GM19099 (cell line): Measurements from ENCODE around the gene PBXIP1.
A peak's percentile ranks its signal among the peaks of the same experiment; 100 is the strongest.

Source experiments
- POLR2A ChIP-seq: IDR thresholded peaks from 3 replicates; pipeline ENCODE4 v1.6.1; 2011; ENCODE audit warnings: low read depth; ENCODE audit not compliant: insufficient read length; ENCODE audit errors: extremely low read depth

PBXIP1 gene

DNA sequence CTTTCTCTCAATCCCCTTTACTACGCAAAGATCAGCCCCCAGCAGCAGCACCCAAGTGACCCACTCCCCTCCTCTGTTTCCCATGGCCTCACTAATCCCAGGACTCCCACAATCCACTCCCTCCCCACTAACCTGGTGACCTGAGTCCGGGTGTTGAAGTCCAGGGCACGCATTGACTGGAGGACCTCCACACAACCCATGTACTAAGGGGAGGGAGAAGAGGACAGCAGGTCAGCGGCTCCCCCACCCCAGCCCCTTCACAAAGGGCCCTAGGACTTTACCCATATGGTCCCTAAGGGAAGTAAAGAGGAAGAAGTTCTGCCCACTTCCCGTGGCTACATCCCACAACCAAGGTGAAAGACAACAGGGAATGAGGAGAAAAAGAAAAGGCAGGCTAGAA lies 13.3 kb upstream of the PBXIP1 start:
- no peak for TF ChIP-seq POLR2A

DNA sequence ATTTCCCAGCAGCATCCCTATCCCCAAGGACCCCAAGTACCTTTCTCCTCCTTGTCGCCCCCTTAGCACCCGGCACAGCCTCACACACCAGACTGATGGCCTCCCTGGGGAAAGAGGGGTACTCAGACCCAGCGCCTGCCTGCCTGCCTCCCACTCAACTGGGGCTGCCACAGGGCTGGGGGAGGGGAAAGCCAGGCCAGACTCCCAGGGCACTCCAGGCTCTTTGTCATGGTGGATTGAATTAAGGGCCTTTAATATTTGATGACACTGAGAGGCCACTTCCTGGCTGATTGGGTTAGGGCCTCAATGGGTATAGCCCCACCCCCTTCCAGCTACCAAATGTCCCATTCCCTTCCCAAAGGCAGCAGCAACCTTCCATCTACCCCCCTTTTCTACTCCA lies 12.8 kb upstream of the PBXIP1 start:
- TF ChIP-seq POLR2A: no peak

DNA sequence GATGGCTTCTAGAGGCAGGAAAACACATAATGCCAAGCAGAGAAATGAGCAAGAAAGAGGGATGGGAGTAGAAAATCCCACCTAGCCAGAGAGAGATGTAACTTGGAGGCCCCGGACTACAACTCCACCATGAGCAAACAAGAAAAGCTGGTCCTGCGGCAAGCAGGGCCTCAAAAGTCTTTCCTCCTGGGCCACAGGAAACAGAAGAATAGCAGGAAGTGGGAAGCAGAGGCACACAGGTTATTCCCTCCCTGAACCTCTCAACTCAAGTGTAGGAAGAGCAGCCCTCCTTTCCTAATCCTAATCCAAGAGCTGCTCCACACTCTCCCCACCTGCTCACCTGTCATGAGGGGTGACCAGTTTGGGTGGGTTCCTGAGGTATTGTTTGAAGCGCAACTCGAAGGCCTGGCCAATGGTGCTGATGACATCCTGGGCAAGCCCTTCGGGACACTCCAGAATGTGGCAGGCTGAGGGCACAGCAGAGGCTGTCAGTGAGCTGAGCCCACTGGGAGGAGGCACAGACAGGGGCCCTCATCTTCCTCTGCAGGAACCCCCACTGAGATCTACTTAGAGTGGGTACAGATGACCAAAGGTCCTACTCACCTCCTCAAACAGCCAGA lies 11.5 kb upstream of the PBXIP1 start:
- no peak for TF ChIP-seq POLR2A

GRCh38 chr1:154966111-154966510 lies 10.2 kb upstream of the PBXIP1 start:
- no peak for TF ChIP-seq POLR2A

GRCh38 chr1:154964359-154964758 lies 8.5 kb upstream of the PBXIP1 start:
- TF ChIP-seq POLR2A: no peak

DNA sequence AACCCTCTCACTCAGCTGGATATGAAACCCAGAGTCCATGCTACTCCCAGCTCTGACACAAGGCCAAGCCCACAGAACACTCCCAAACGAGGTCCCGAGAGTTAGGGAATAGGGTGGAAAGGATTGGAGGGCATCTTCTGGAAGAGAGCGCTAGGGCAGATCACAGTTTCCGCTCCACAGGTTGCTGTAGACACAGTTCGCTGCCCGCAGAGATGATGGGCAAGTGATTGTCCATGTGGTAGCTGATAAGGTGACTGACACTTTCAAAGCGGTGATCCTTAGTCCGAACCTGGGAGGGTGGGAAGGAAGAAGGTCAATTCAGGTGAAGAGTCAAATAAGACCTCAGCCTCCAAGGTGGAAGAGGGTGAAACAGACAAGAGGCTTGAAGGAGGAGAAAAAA lies 7.7 kb upstream of the PBXIP1 start:
- TF ChIP-seq POLR2A: no peak

DNA sequence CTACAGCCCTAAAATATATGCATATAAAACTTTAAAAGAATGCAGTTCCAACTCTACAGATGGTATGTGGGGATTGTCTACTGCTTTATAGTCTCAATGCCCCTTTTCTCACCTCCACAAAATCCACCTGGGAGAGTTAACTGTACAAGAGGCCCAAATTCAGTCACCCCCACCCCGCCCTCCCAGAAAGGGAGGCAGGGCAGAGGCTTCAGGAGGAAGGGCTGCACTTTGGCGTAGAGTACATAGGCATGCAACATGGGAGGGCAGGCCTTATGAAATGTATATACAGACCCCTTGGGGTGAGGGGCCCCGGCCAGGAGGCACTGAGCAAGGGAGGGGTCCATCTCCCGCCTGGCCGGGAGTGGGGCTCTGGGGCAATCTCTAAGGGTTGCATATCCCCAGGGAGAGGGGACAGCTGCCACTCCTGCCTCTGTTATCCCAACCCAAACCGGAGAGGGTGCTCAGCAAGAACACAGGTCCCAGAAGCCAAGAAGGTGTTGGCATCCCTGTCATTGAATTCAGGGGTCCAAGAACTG lies 7.0 kb upstream of the PBXIP1 start:
- TF ChIP-seq POLR2A: no peak

GRCh38 chr1:154962156-154962749 lies 6.4 kb upstream of the PBXIP1 start:
- TF ChIP-seq POLR2A: no peak

DNA sequence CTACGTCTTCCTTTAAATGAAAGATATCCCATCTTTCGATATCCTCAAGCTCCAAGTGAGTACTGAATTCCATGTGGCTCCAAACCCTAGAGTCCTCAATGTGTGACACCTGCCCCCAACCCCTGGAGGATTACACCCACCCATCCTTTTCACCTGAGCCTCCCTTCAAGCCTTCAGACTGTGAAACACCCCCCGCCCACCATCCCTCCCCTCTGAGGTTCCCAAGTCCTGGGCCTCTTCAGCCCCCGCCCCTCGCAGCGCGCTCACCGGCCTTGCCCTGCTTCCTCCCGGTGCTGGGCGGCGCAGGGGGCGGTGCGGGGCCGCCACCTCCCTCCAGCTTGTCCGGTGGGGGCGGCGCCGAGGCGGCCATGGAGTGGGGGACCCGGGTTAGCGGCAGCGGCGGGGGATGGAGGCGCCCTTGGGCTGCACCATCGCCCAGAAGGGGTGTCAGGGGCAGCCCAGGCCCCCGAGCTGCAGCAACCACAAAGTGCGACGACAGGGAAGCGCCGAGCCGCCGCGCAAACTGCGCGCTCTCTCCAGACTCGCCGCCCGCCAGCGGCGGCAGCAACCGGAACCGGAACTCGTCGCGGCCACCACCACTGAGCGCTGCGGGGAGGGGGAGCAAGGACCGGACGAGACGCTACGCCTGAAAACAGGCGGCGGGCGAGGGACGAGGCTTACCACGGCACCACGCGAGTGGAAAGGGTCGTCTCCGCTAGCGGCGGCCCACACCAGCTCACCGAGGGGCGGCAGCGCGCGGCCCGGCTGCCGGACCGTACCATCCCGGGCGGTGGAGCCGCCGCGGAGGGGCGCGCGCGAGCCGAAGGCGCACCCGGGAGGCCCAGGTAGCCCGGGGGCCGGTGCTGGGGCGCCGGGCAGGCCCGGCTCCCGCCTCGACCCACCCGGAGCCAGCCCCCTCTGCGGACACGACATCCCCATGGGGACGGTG lies 5.6 kb upstream of the PBXIP1 start, which contains the start of gene PYGO2:
PYGO2 (minus strand) TSS at position 576 of the 949 bp plus-strand sequence; CDS start at position 370, 206 bp downstream.
- TF ChIP-seq POLR2A: peak; percentile 88

DNA sequence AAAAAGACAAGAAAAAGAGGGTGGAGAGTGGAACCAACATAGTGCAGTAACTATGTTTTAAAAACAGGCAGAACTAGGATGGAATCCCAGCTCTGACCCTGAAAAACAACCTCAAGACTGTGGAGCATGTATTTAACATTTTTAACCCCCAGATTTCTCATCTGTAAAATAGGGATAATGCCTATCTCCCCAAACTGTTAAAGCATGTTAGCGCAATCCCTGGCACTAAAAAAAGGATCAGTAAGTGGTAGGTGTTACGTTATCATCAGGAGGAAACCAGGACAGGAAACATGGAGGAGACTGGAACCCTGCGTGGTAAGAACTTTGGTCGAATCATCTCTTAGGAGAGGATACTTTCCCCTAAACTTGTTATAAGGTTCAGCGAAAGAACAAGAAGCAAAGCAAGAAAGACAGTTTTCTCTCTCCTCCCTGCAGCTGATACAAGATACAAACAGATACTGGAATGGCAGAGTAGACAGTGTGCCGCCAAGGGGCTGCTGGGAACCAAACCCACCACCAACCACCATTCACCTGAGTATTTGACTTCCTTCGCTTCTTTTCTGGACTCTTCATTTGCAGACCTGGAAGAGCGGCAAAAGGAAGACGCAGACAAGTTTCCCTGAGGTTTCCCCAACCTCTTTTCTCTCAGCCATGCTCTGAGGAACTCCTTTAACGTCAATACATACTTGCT lies 4.7 kb upstream of the PBXIP1 start:
- TF ChIP-seq POLR2A: no peak

DNA sequence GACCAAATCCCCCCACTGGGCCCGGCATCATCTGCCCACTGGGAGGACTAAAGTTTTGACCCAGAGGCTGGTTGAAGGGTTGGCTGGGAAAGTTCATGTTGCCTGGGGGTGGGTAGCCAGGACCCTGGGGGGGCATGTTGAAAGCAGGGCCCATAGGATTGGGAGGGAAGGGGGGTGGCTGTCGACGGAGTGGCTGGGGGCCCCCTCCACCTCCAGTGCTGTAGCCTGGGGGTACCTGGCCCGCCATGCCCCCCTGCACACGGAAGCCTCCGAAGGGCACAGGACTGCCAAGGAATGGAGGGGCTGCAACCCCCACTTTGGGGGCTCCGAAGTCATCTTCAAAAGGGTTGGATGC lies 3.5 kb upstream of the PBXIP1 start:
- no peak for TF ChIP-seq POLR2A

DNA sequence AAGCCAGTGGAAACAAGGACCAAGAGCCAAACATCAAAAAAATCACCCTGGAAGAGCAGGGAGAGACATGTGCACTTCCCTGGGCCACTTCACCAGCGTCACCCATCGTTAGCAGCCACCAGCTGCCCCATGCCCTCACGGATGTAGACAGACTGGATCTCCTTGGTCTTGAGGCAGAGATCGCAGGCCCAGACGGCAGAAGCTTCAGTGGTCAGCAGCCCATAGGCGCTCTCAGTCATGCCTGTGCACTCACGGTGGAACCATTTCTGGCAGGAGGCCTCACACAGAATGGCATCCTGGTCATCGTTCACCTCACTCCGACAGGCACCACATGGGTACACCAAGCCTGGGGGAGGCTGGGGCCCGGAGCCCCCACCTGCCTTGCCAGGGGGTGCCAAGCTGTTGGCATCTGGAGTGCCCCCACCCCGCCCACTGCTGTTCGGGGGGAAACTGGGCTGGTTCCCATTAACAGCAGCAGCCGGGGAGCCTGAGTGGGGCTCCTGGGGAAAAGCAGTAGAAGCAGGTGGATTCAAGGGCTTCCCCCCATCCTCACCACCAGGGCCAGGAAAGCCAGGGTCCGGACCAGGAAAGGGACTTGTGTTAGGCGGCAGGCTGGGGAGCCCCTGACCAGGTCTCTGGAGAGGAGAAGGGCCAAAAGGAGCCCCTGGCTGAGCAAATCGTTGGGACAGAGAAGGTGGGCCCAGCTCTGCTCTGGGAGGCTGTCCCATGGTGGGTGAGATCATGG lies 3.0 kb upstream of the PBXIP1 start:
- TF ChIP-seq POLR2A: no peak

DNA sequence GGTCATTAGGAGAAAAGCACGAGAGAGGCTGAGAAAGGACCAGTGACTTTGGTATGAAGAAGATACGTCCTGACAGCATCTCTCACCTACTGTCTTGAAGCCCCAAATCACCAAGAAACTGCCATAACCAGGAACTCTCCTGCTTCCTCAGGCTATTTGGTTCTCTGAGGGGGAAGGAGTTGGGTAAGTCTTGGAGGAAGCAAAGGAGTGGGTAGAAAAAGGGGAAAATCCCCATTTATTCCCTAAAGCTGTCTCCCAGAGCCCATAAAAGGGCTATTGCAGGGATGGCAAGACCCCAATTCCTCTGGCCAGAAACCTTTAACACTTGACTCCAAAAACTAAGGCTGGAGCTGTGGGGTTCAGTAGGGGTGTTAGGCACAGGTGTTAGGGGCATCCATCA lies 2.1 kb upstream of the PBXIP1 start:
- TF ChIP-seq POLR2A: no peak

DNA sequence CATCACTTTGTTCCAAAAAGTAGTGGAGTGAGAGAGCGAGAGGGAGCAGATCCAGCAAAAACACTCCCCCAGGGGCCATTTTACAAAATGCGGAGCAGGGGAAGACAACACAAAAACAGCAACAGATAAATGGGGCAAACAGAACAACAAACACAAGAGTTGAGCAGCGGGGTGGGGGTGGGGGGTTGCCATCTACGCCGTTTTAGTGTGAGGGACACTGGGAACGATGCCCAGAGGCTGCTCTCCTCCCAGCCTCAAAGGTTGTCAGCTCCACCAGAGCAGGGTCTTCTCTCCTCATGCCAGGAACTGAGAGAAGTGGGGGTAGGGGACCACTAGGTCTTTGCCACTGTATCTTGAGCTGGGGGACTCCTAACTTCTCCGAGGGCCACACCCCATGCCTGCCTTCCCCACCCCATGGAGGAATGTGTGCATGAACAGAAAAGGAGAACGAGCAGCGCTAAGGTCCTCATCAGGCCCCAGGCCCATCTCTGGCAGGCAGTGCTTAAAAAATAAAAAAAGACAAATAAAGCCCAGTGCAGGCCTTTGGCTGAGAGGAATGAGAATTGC lies 1.3 kb upstream of the PBXIP1 start:
- TF ChIP-seq POLR2A: no peak
